Testis (tissue), 2 donors: ENCODE measurements around the gene DPP3.

Experiments used
- CTCF ChIP-seq, 3 experiments: fragments of 450-650 bp in 2 of 3; fragments of 200-600 bp in 1 of 3; sonication (generic) in 1 of 3; IDR thresholded peaks; one replicate each; pipeline ENCODE4 v1.5.1; 2016 to 2019; ENCODE audit warnings: antibody characterized with exemption in 3 of 3, mild to moderate bottlenecking in 2 of 3, moderate library complexity in 1 of 3
- POLR2A ChIP-seq: fragments of 450-650 bp; IDR thresholded peaks from one replicate; pipeline ENCODE4 v1.6.1; 2017; ENCODE audit warnings: antibody characterized with exemption, mild to moderate bottlenecking, moderate library complexity

- TF ChIP-seq CTCF (IDR thresholded peaks at IDR 0.05): peak in 2 of 3 experiments; percentile 21 to 38
- no peak for TF ChIP-seq POLR2A
Observed at GRCh38 chr11:66491315-66491935, 11.2 kb downstream of the DPP3 start.
